Lung (tissue), 12 donors: ENCODE results near the gene XYLT2. TPM values are rescaled to one million over a fixed set of nuclear protein-coding genes. Genes with fewer than 3 reads are reported as not detected.

Experiments used
- ATAC-seq: fragments of 200-7000 bp; cut with Tn5 transposase; one replicate; pipeline ENCODE4 v1.9.1; 2020; ENCODE audit warnings: moderate number of reproducible peaks; ENCODE audit not compliant: insufficient read depth, low FRiP score
- DNase-seq, 3 donors: peaks; one replicate each; pipeline ENCODE4 v3.0.0-alpha.2; 2013 to 2017
- H3K27ac ChIP-seq, 2 donors: one replicate each; pipeline ENCODE4 v1.5.1; 2013; ENCODE audit warnings: mild to moderate bottlenecking in 2 of 2, moderate library complexity in 2 of 2, control low read depth in 1 of 2, inconsistent platforms in 1 of 2, low read depth in 1 of 2, low read length in 1 of 2
- H3K27me3 ChIP-seq, 3 donors: one replicate each; pipeline ENCODE4 v1.5.1; 2013; ENCODE audit warnings: low read length in 2 of 3; ENCODE audit not compliant: control insufficient read depth in 3 of 3, insufficient read depth in 3 of 3
- H3K36me3 ChIP-seq, 4 donors: one replicate each; pipeline ENCODE4 v1.5.1; 2013; ENCODE audit warnings: low read length in 4 of 4, mild to moderate bottlenecking in 1 of 4, moderate library complexity in 1 of 4; ENCODE audit not compliant: control insufficient read depth in 4 of 4, insufficient read depth in 4 of 4
- H3K4me1 ChIP-seq, 5 donors: one replicate each; pipeline ENCODE4 v1.5.1; 2013; ENCODE audit warnings: low read length in 5 of 5, mild to moderate bottlenecking in 2 of 5, moderate library complexity in 1 of 5; ENCODE audit not compliant: control insufficient read depth in 5 of 5, insufficient read depth in 5 of 5
- H3K4me3 ChIP-seq: one replicate; pipeline ENCODE4 v1.5.1; 2013; ENCODE audit warnings: mild to moderate bottlenecking, control low read depth, moderate library complexity
- H3K9ac ChIP-seq, 2 donors: one replicate each; pipeline ENCODE4 v1.5.1; 2013; ENCODE audit warnings: low read length in 2 of 2, control low read depth in 1 of 2; ENCODE audit not compliant: insufficient read depth in 1 of 2
- H3K9me3 ChIP-seq, 4 donors: one replicate each; pipeline ENCODE4 v1.5.1; 2013; ENCODE audit warnings: low read length in 3 of 4, mild to moderate bottlenecking in 1 of 4, moderate library complexity in 1 of 4; ENCODE audit not compliant: control insufficient read depth in 4 of 4, insufficient read depth in 3 of 4
- CTCF ChIP-seq: IDR thresholded peaks from 2 replicates; pipeline ENCODE4 v1.5.1; 2012; ENCODE audit warnings: mild to moderate bottlenecking; ENCODE audit errors: control extremely low read depth, extremely low read depth
- WGBS, 2 donors: extraction: QIAGEN DNeasy Blood & Tissue Kit; methylation state at CpG; one replicate each; pipeline ENCODE4 v1.1.7; 2013; 5-methylcytosine and 5-hydroxymethylcytosine counted together
- polyA plus RNA-seq, 2 donors: library from polyadenylated mRNA; stranded (reverse); fragments of 200-250 nt; gene quantifications; one replicate each; pipeline ENCODE4 v1.2.1, GENCODE V29; 2013
- total RNA-seq, 2 donors: library from RNA; depleted of rRNA in 1 of 2; stranded (reverse); fragments of >200 nt in 1 of 2; gene quantifications; one replicate each; pipeline ENCODE4 v1.2.1, GENCODE V29; 2014 to 2021
- donor health status: control.
- donor health status: control.
- donor health status: Bipolar disorder and iron deficiency.
- donor health status: healthy.
- donor health status: DM: yes; HTN: yes; CAD: no.

Gene XYLT2
- total and polyA plus RNA-seq, 4 donors, result 9.6 to 28.5 (median 16.2) TPM

GRCh38 chr17:50352072-50352692, 6.3 kb downstream of the XYLT2 start:
- peaks cover 0 to 45% (median 14%) of the 10 kb centered on the region in 4 donors for H3K36me3 ChIP-seq
- TF ChIP-seq CTCF, result no peak
- DNase-seq (peak in 1 of 3 donors; percentile 17), ATAC-seq (no peak)
- no peak overlapping the region for H3K27ac ChIP-seq
- no peaks in the 10 kb centered on the region for H3K27me3 ChIP-seq
- H3K4me3 ChIP-seq, result no peak overlapping the region
- H3K9ac ChIP-seq, result no peak overlapping the region
- H3K4me1 ChIP-seq, result peaks cover 0 to 10% (median 0%) of the 10 kb centered on the region in 5 donors
- H3K9me3 ChIP-seq, result no peaks in the 10 kb centered on the region
- 84 to 87% methylated on average over 6 of the region's 6 CpGs for WGBS, 2 donors

- Histone ChIP-seq H3K27me3 (no peaks in the 10 kb centered on the region), H3K4me3 (no peak overlapping the region), H3K9ac (no peak overlapping the region), H3K4me1 (peaks cover 0 to 3% (median 0%) of the 10 kb centered on the region in 5 donors), H3K9me3 (no peaks in the 10 kb centered on the region), H3K36me3 (peaks cover 0 to 49% (median 18%) of the 10 kb centered on the region in 4 donors), H3K27ac (no peak overlapping the region)
- TF ChIP-seq CTCF, result no peak
- DNase-seq (no peak), ATAC-seq (no peak)
- 94 to 97% methylated on average over 20 to 21 of the region's 21 CpGs for WGBS, 2 donors
Observed at GRCh38 chr17:50352693-50353599, 7.0 kb downstream of the XYLT2 start.

GRCh38 chr17:50353600-50354195, 7.8 kb downstream of the XYLT2 start:
- no peaks in the 10 kb centered on the region for H3K27me3 ChIP-seq
- no peaks in the 10 kb centered on the region for H3K9me3 ChIP-seq
- peaks cover 0 to 55% (median 24%) of the 10 kb centered on the region in 4 donors for H3K36me3 ChIP-seq
- no peak overlapping the region for H3K9ac ChIP-seq
- no peak for TF ChIP-seq CTCF
- no peak overlapping the region for H3K27ac ChIP-seq
- ATAC-seq (no peak), DNase-seq (no peak)
- 95 to 97% methylated on average over 21 to 27 of the region's 27 CpGs for WGBS, 2 donors
- H3K4me3 ChIP-seq, result no peak overlapping the region
- H3K4me1 ChIP-seq, result no peaks in the 10 kb centered on the region
